Left lung (tissue), 14 donors: ENCODE data around the gene CUEDC1. TPM values are rescaled to one million over a fixed set of nuclear protein-coding genes. Genes with fewer than 3 reads are reported as not detected.
A peak's percentile ranks its signal among the peaks of the same experiment; 100 is the strongest.

Experiments used
- ATAC-seq: fragments of 200-7000 bp; cut with Tn5 transposase; one replicate; pipeline ENCODE4 v1.9.1; 2020; ENCODE audit warnings: moderate library complexity
- DNase-seq, 4 donors: peaks; one replicate each; pipeline ENCODE4 v3.0.0-alpha.2; 2013 to 2020
- H3K27ac ChIP-seq, 2 donors: fragments of 200-600 bp; sonication (generic) in 1 of 2; one replicate each; pipeline versions ENCODE4 v1.5.0 to v1.8.0; 2020 to 2021
- H3K27me3 ChIP-seq, 2 donors: fragments of 200-600 bp; sonication (generic) in 1 of 2; one replicate each; pipeline versions ENCODE4 v1.5.0 to v1.8.0; 2020 to 2021
- H3K36me3 ChIP-seq, 2 donors: fragments of 200-600 bp; sonication (generic) in 1 of 2; one replicate each; pipeline versions ENCODE4 v1.5.0 to v1.8.0; 2020 to 2021
- H3K4me1 ChIP-seq, 2 donors: fragments of 200-600 bp; one replicate each; pipeline ENCODE4 v1.8.0; 2021
- H3K4me3 ChIP-seq, 2 donors: fragments of 200-600 bp; sonication (generic) in 1 of 2; one replicate each; pipeline versions ENCODE4 v1.5.0 to v1.8.0; 2020 to 2021; ENCODE audit warnings: mild to moderate bottlenecking in 1 of 2
- H3K9me3 ChIP-seq, 2 donors: fragments of 200-600 bp; sonication (generic) in 1 of 2; one replicate each; pipeline versions ENCODE4 v1.5.0 to v1.8.0; 2020 to 2021
- intact Hi-C, 2 donors: fragments of 100-400 bp; cut with DNase I; formaldehyde crosslinking; loops; one replicate each; pipeline versions ENCODE4 v1.11.2 to v1.14.2; 2022
- long read RNA-seq, 12 donors: library from polyadenylated mRNA in 2 of 12; unstranded in 2 of 12; transcript quantifications; one replicate each; pipeline ENCODE4 v2.0.0 and lab custom pipeline, GENCODE V29; 2019 to 2026
- polyA plus RNA-seq, 6 donors: library from polyadenylated mRNA; unstranded; fragments of 120-200 nt; gene quantifications; one replicate each; pipeline ENCODE4 v1.2.1, GENCODE V29; 2013; ENCODE audit not compliant: insufficient read length in 6 of 6
- total RNA-seq, 2 donors: library from RNA; stranded (reverse); fragmentation: NEBNext Ultra II Directional; extraction: Animal tissue kit (Norgen Biotek cat#: 25700); gene quantifications; one replicate each; pipeline ENCODE4 v1.2.1, GENCODE V29; 2021
- TF ChIP-seq, protein P1 (sequence below), 2 donors: fragments of 200-600 bp; sonication (generic) in 1 of 2; IDR thresholded peaks; one replicate each; pipeline versions ENCODE4 v1.5.0 to v1.8.0; 2021; ENCODE audit warnings: antibody characterized with exemption in 2 of 2
- donor health status: DM: no; HTN: yes; CAD: no.
- donor health status: DM: no; HTN: no; CAD: no.

The CUEDC1 gene
- total RNA-seq = 10 to 100 TPM; 44.1 to 47.3 TPM
- polyA plus RNA-seq = 10 to 100 TPM; 38.2 to 47.7 (median 41.1) TPM
- long read RNA-seq, donor 1, partial matches to known transcripts = 0 of 11 reads
- long read RNA-seq, donor 1, other reads (novel, unspliced or antisense) = 0 of 11 reads
- long read RNA-seq, donor 2, transcript CUEDC1-206 (11 exons, 3,621 nt) = major isoform, 11 of 16 reads
- long read RNA-seq, donor 2, partial matches to known transcripts = 0 of 16 reads
- long read RNA-seq, donor 2, other reads (novel, unspliced or antisense) = 0 of 16 reads
- long read RNA-seq, donor 3, partial matches to known transcripts = 0 of 6 reads
- long read RNA-seq, donor 3, other reads (novel, unspliced or antisense) = 0 of 6 reads
- long read RNA-seq, donor 4, partial matches to known transcripts = 2 of 4 reads
- long read RNA-seq, donor 4, other reads (novel, unspliced or antisense) = 1 of 4 reads
- long read RNA-seq, donor 5, transcript CUEDC1-206 (11 exons, 3,621 nt) = major isoform, 10 of 49 reads
- long read RNA-seq, donor 5, transcript CUEDC1-204 (2 exons, 707 nt) = minor isoform, 5 of 49 reads
- long read RNA-seq, donor 5, partial matches to known transcripts = 29 of 49 reads
- long read RNA-seq, donor 5, other reads (novel, unspliced or antisense) = 0 of 49 reads
- long read RNA-seq, donor 6, transcript CUEDC1-206 (11 exons, 3,621 nt) = major isoform, 5 of 6 reads
- long read RNA-seq, donor 6, partial matches to known transcripts = 0 of 6 reads
- long read RNA-seq, donor 6, other reads (novel, unspliced or antisense) = 0 of 6 reads
- long read RNA-seq, donor 7, partial matches to known transcripts = 0 of 3 reads
- long read RNA-seq, donor 7, other reads (novel, unspliced or antisense) = 0 of 3 reads
- long read RNA-seq, donor 8, transcript CUEDC1-211 (3 exons, 756 nt) = major isoform, 9 of 15 reads
- long read RNA-seq, donor 8, partial matches to known transcripts = 0 of 15 reads
- long read RNA-seq, donor 8, other reads (novel, unspliced or antisense) = 0 of 15 reads
- long read RNA-seq, donor 9 = 0 reads
- long read RNA-seq, donor 10, partial matches to known transcripts = 0 of 2 reads
- long read RNA-seq, donor 10, other reads (novel, unspliced or antisense) = 1 of 2 reads
- long read RNA-seq, donor 11 = 0 reads
- long read RNA-seq, donor 12, transcript CUEDC1-206 (11 exons, 3,621 nt) = minor isoform, 5 of 12 reads
- long read RNA-seq, donor 12, transcript CUEDC1-211 (3 exons, 756 nt) = major isoform, 6 of 12 reads
- long read RNA-seq, donor 12, partial matches to known transcripts = 0 of 12 reads
- long read RNA-seq, donor 12, other reads (novel, unspliced or antisense) = 0 of 12 reads

DNA sequence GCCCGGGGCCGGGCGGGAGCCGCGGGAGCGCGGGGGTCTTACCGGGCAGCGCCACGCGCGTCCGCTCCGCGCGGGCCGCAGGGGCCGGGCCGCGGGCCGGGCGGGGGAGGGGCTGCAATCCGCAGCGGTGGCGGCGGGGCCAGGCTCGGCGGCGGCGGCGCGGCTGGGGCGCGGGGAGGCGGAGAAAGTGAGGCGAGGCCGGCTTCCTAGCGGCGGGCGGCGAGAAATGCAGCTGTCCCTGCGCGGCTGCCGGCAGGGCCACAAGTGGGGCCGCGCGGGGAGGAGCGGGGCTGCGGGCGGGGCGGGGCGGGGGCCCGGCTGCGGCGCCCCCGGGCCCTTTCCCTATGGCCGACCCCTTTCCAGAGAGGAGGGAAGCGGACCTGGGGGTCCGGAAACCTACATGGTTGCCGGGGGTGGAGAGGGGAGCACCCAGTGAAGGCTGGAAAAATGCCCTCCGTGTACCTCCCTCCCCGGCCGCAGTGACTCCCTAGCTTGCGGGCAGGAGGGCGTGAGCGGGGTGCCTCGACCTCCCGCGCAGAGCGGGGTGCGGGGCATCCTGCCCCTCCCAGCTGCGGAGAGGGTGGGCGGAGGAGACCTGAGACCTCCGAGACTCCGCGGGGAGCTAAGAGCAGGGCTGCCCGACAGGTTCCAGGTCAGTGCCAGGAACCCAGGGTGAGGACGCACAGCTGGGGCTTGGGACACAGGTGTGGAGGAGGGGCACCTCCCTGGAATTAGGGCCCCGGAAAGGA is at the start of gene CUEDC1:
TSS of gene CUEDC1 (minus strand) at position 230 of the 749 bp plus-strand sequence. CDS start 69,848 bp downstream, outside the sequence.
- H3K9me3 ChIP-seq = no peaks in the 10 kb centered on the region
- peaks cover 0 to 26% of the 10 kb centered on the region in 2 donors for H3K27me3 ChIP-seq
- intact Hi-C loops = no loop called here
- peak; percentile 82 for ATAC-seq
- H3K27ac ChIP-seq = peak within 1 kb of the TSS; percentile 90 to 91
- peak; percentile 56 to 98 (median 79) for DNase-seq
- no peaks in the 10 kb centered on the region for H3K36me3 ChIP-seq
- H3K4me1 ChIP-seq = peaks cover 30 to 55% of the 10 kb centered on the region in 2 donors
- TF ChIP-seq, protein P1, sequence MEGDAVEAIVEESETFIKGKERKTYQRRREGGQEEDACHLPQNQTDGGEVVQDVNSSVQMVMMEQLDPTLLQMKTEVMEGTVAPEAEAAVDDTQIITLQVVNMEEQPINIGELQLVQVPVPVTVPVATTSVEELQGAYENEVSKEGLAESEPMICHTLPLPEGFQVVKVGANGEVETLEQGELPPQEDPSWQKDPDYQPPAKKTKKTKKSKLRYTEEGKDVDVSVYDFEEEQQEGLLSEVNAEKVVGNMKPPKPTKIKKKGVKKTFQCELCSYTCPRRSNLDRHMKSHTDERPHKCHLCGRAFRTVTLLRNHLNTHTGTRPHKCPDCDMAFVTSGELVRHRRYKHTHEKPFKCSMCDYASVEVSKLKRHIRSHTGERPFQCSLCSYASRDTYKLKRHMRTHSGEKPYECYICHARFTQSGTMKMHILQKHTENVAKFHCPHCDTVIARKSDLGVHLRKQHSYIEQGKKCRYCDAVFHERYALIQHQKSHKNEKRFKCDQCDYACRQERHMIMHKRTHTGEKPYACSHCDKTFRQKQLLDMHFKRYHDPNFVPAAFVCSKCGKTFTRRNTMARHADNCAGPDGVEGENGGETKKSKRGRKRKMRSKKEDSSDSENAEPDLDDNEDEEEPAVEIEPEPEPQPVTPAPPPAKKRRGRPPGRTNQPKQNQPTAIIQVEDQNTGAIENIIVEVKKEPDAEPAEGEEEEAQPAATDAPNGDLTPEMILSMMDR (IDR thresholded peaks at IDR 0.05) = peak; percentile 23 to 56
- H3K4me3 ChIP-seq = peak within 1 kb of the TSS; percentile 50 to 69

DNA sequence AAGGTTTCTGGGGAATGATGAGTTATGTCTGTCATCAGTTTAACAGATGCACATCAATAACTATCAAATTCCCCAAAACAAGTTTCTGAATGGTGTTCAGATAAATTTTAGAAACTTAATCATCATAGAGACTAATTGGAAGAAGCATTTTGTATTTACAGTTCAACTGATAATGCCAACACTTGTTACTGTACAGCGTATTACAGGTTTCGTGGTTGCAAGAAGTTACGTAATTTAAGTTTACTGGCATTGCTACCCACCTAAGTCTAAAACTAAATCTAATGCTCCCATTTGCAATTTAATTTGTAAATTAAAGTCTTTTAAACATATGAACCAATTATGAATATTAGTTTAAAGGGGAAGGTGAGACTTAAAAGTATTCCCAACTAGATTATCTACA is 48.8 kb upstream of the CUEDC1 start:
- H3K4me1 ChIP-seq = peaks cover 17 to 57% of the 10 kb centered on the region in 2 donors
- no peak for ATAC-seq
- intact Hi-C loops = loop anchor here in 1 of 2 donors (10.0 kb wide), 1 partner anchor 81 kb away; the partner anchor contains the start of gene DYNLL2

GRCh38 chr17:58002973-58003372 is 47.8 kb upstream of the CUEDC1 start:
- H3K27me3 ChIP-seq = no peaks in the 10 kb centered on the region
- ATAC-seq (no peak), DNase-seq (no peak)
- no peak overlapping the region for H3K4me3 ChIP-seq
- peaks cover 8 to 78% of the 10 kb centered on the region in 2 donors for H3K36me3 ChIP-seq
- H3K9me3 ChIP-seq = no peaks in the 10 kb centered on the region
- no peak overlapping the region for H3K27ac ChIP-seq
- intact Hi-C loops = loop anchor here in 1 of 2 donors (10.0 kb wide), 1 partner anchor 82 kb away; the partner anchor contains the start of gene DYNLL2
- peaks cover 15 to 52% of the 10 kb centered on the region in 2 donors for H3K4me1 ChIP-seq
- TF ChIP-seq, protein P1 (IDR thresholded peaks at IDR 0.05) = no peak

More for the DNA sequence above, 48.8 kb upstream of the CUEDC1 start:
- Histone ChIP-seq H3K27ac (no peak overlapping the region), H3K4me3 (peak overlapping the region in 1 of 2 donors; percentile 95), H3K9me3 (no peaks in the 10 kb centered on the region), H3K36me3 (peaks cover 8 to 68% of the 10 kb centered on the region in 2 donors), H3K27me3 (no peaks in the 10 kb centered on the region)
- DNase-seq = no peak
- TF ChIP-seq, protein P1 (IDR thresholded peaks at IDR 0.05) = no peak

GRCh38 chr17:58002154-58002948 is 47.1 kb upstream of the CUEDC1 start:
- intact Hi-C loops = loop anchor here in 1 of 2 donors (10.0 kb wide), 1 partner anchor 82 kb away; the partner anchor contains the start of gene DYNLL2
- Histone ChIP-seq H3K27ac (no peak overlapping the region), H3K9me3 (no peaks in the 10 kb centered on the region), H3K4me1 (peaks cover 12 to 49% of the 10 kb centered on the region in 2 donors), H3K27me3 (no peaks in the 10 kb centered on the region), H3K36me3 (peaks cover 8 to 84% of the 10 kb centered on the region in 2 donors), H3K4me3 (no peak overlapping the region)
- DNase-seq = no peak
- TF ChIP-seq, protein P1 (IDR thresholded peaks at IDR 0.05) = no peak
- no peak for ATAC-seq
